GM23338 (cell line): ENCODE data around the gene CROCC2. TPM values are rescaled to one million over a fixed set of nuclear protein-coding genes. Genes with fewer than 3 reads are reported as not detected.

Experiments used
- ATAC-seq: fragments of 200-7000 bp; cut with Tn5 transposase; 3 replicates; pipeline ENCODE4 v1.9.1; 2020
- DNase-seq: peaks from one replicate; pipeline ENCODE4 v3.0.0-alpha.2; 2015; ENCODE audit warnings: low spot score
- H2AFZ ChIP-seq: fragments of 200-600 bp; sonication (generic); 2 replicates; pipeline ENCODE4 v1.8.0; 2016; ENCODE audit warnings: antibody characterized with exemption, mild to moderate bottlenecking, moderate library complexity
- H3F3A ChIP-seq: fragments of 200-600 bp; sonication (generic); replicated peaks from 2 replicates; pipeline ENCODE4 v1.8.0; 2017; ENCODE audit warnings: antibody characterized with exemption, mixed run types, low read depth
- H3K27ac ChIP-seq: fragments of 200-600 bp; sonication (generic); 2 replicates; pipeline ENCODE4 v1.6.1; 2016; ENCODE audit warnings: low read depth
- H3K27me3 ChIP-seq: fragments of 200-600 bp; sonication (generic); 2 replicates; pipeline ENCODE4 v1.8.0; 2016; ENCODE audit warnings: mild to moderate bottlenecking, mixed run types, moderate library complexity; ENCODE audit not compliant: insufficient read depth
- H3K36me3 ChIP-seq: fragments of 200-600 bp; sonication (generic); 2 replicates; pipeline ENCODE4 v1.8.0; 2016; ENCODE audit warnings: mild to moderate bottlenecking; ENCODE audit not compliant: insufficient read depth
- H3K4me1 ChIP-seq: fragments of 200-600 bp; sonication (generic); 2 replicates; pipeline ENCODE4 v1.8.0; 2016; ENCODE audit warnings: mild to moderate bottlenecking, moderate library complexity; ENCODE audit not compliant: insufficient read depth
- H3K4me2 ChIP-seq: fragments of 200-600 bp; sonication (generic); 2 replicates; pipeline ENCODE4 v1.7.1; 2017; ENCODE audit warnings: mixed run types
- H3K4me3 ChIP-seq: fragments of 200-600 bp; sonication (generic); 2 replicates; pipeline ENCODE4 v1.6.1; 2016; ENCODE audit warnings: mixed run types
- H3K79me2 ChIP-seq: fragments of 200-600 bp; sonication (generic); replicated peaks from 2 replicates; pipeline ENCODE4 v1.8.0; 2017; ENCODE audit warnings: mild to moderate bottlenecking; ENCODE audit not compliant: insufficient read depth
- H3K9me2 ChIP-seq: fragments of 200-600 bp; sonication (generic); 2 replicates; pipeline ENCODE4 v1.8.0; 2017; ENCODE audit not compliant: insufficient read depth
- H4K20me1 ChIP-seq: fragments of 200-600 bp; sonication (generic); replicated peaks from 2 replicates; pipeline ENCODE4 v1.8.0; 2017; ENCODE audit warnings: mild to moderate bottlenecking; ENCODE audit not compliant: insufficient read depth
- H3K27ac Mint-ChIP-seq: 2 replicates; pipeline ENCODE4 v1.8.0; 2020; ENCODE audit warnings: inconsistent platforms, mild to moderate bottlenecking, moderate library complexity, mixed read lengths
- H3K27me3 Mint-ChIP-seq: 3 replicates; pipeline ENCODE4 v1.8.0; 2022; ENCODE audit warnings: low read depth, mild to moderate bottlenecking, moderate library complexity, mixed read lengths, inconsistent platforms; ENCODE audit not compliant: insufficient read depth, poor library complexity
- H3K36me3 Mint-ChIP-seq: 3 replicates; pipeline ENCODE4 v1.8.0; 2021; ENCODE audit warnings: low read depth, mild to moderate bottlenecking, inconsistent platforms, moderate library complexity, mixed read lengths
- H3K4me1 Mint-ChIP-seq: 3 replicates; pipeline ENCODE4 v1.8.0; 2020; ENCODE audit warnings: mild to moderate bottlenecking, inconsistent platforms, mixed read lengths
- H3K4me3 Mint-ChIP-seq: 3 replicates; pipeline ENCODE4 v1.8.0; 2021; ENCODE audit warnings: moderate library complexity, mild to moderate bottlenecking, inconsistent platforms, mixed read lengths
- H3K9me3 Mint-ChIP-seq: 3 replicates; pipeline ENCODE4 v1.8.0; 2020; ENCODE audit warnings: moderate library complexity, mild to moderate bottlenecking, inconsistent platforms, mixed read lengths
- CTCF ChIP-seq, 2 experiments: fragments of 200-600 bp in 1 of 2; sonication (generic) in 1 of 2; conservative IDR thresholded peaks; 2 replicates each; pipeline versions ENCODE4 v1.5.1 to v1.6.1; 2016 to 2017; ENCODE audit warnings: antibody characterized with exemption in 2 of 2, low read depth in 2 of 2, mild to moderate bottlenecking in 2 of 2, moderate library complexity in 1 of 2
- EZH2 ChIP-seq: fragments of 200-600 bp; sonication (generic); IDR thresholded peaks from one replicate; pipeline ENCODE4 v1.8.0; 2017; ENCODE audit warnings: antibody characterized with exemption, mild to moderate bottlenecking, low read depth; ENCODE audit not compliant: unreplicated experiment
- EZH2phosphoT487 ChIP-seq: fragments of 200-600 bp; sonication (generic); IDR thresholded peaks from one replicate; pipeline ENCODE4 v1.8.1; 2018; ENCODE audit warnings: antibody characterized with exemption; ENCODE audit not compliant: unreplicated experiment
- REST ChIP-seq: IDR thresholded peaks from one replicate; pipeline ENCODE4 v1.6.1; 2018; ENCODE audit warnings: antibody characterized with exemption; ENCODE audit not compliant: unreplicated experiment
- ZNF331 ChIP-seq: fragments of 250-450 bp; sonication (Bioruptor Pico); IDR thresholded peaks from 2 replicates; pipeline ENCODE4 v1.5.0; 2020; ENCODE audit warnings: low read depth, mild to moderate bottlenecking, moderate library complexity
- ZNF462 ChIP-seq: fragments of 250-450 bp; sonication (Bioruptor Pico); IDR thresholded peaks from 2 replicates; pipeline ENCODE4 v1.5.0; 2020; ENCODE audit warnings: mild to moderate bottlenecking, moderate library complexity
- polyA plus RNA-seq: library from polyadenylated mRNA; unstranded; fragments of >200 nt; fragmentation: Nextera tagmentation; extraction: Ambion mirVana; gene quantifications from 2 replicates; pipeline ENCODE4 v1.2.1, GENCODE V29; 2016
- total RNA-seq: library from RNA; depleted of rRNA; stranded (reverse); fragments of >200 nt; shearing (Covaris generic); gene quantifications from 2 replicates; pipeline ENCODE4 v1.2.3, GENCODE V29; 2014

Gene CROCC2
- total and polyA plus RNA-seq, 2 experiments from 2014 or later: not detected

GRCh38 chr2:240965905-240966456 is 59.8 kb downstream of the CROCC2 start (continued):
- no peak for TF ChIP-seq ZNF331 (CRISPR knock-in tag)
- TF ChIP-seq CTCF (conservative IDR thresholded peaks at IDR 0.05; ENCODE audit: low read depth in 2 of 2): no peak

DNA sequence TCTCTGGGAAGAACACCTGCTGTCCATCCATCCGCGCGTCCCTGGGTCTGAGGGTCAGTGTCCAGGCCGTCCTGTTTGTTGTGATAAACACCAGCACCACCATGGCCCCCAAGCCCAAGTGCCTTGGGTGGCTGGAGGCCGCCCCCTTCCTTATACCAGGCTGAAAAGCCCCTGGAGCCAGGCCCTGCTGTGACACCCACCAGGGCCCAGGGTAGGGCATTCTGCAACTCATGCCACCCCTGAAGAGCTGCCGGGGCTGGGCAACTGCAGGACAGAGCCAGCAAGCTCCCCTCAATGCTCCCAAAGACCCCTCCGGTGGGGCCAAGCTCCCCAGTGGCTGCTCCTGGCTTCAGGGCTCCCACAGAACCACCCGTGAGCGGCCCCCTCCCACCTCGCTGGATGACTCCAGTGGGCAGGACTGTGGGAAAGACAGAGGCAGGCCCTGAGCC is 60.3 kb downstream of the CROCC2 start:
- Mint-ChIP-seq H3K27ac (no peak overlapping the region), H3K4me1 (no peaks in the 10 kb centered on the region; the same call in 2 of the 3 replicates), H3K27me3 (peaks cover 4% of the 10 kb centered on the region), H3K9me3 (no peaks in the 10 kb centered on the region), H3K4me3 (no peak overlapping the region), H3K36me3 (no peaks in the 10 kb centered on the region; the same call in 2 of the 3 replicates)
- Histone ChIP-seq H3K9me2 (no peaks in the 10 kb centered on the region), H3F3A (0 out of 2 replicates have a peak, but pooled peaks cover under 1% of the 10 kb centered on the region), H2AFZ (no peak overlapping the region), H3K4me1 (no peaks in the 10 kb centered on the region), H3K4me3 (no peak overlapping the region), H3K79me2 (no peaks in the 10 kb centered on the region), H3K27ac (no peak overlapping the region), H4K20me1 (no peaks in the 10 kb centered on the region), H3K27me3 (no peaks in the 10 kb centered on the region), H3K4me2 (no peak overlapping the region), H3K36me3 (no peaks in the 10 kb centered on the region)
- DNase-seq (no peak), ATAC-seq (no peak)
- no peak for TF ChIP-seq ZNF462 (CRISPR knock-in tag)
- no peak for TF ChIP-seq EZH2
- TF ChIP-seq EZH2phosphoT487: no peak
- TF ChIP-seq REST: no peak
